HCT116 (cell line): Measurements from ENCODE around the gene TNS3.

Experiments used
- ATF3 ChIP-seq: IDR thresholded peaks from 2 replicates; pipeline ENCODE4 v1.6.1; 2012
- CTCF ChIP-seq, 3 experiments: fragments of 200-600 bp in 1 of 3; sonication (generic) in 1 of 3; IDR thresholded peaks in 2 of 3; conservative IDR thresholded peaks in 1 of 3; 2 replicates each; pipeline ENCODE4 v1.5.1; 2012 to 2017; ENCODE audit warnings: low read depth in 2 of 3, low read length in 2 of 3, antibody characterized with exemption in 1 of 3, borderline replicate concordance in 1 of 3, control low read depth in 1 of 3, mild to moderate bottlenecking in 1 of 3, mixed read lengths in 1 of 3, mixed run types in 1 of 3, moderate library complexity in 1 of 3; ENCODE audit not compliant: insufficient read depth in 1 of 3
- EGR1 ChIP-seq: IDR thresholded peaks from 2 replicates; pipeline ENCODE4 v1.6.1; 2012; ENCODE audit warnings: low read depth
- EZH2 ChIP-seq: fragments of 200-600 bp; sonication (generic); IDR thresholded peaks from 2 replicates; pipeline ENCODE4 v1.6.1; 2017; ENCODE audit warnings: antibody characterized with exemption, mixed run types
- EZH2phosphoT487 ChIP-seq: fragments of 200-600 bp; IDR thresholded peaks from 2 replicates; pipeline ENCODE4 v1.6.1; 2018; ENCODE audit warnings: antibody characterized with exemption, borderline replicate concordance
- POLR2A ChIP-seq: IDR thresholded peaks from 2 replicates; pipeline ENCODE4 v1.7.0; 2011; ENCODE audit warnings: borderline replicate concordance; ENCODE audit not compliant: insufficient read depth, insufficient read length; ENCODE audit errors: extremely low read depth
- POLR2AphosphoS5 ChIP-seq: IDR thresholded peaks from 2 replicates; pipeline ENCODE4 v1.6.1; 2011; ENCODE audit warnings: mild to moderate bottlenecking, low read depth, low read length, moderate library complexity
- RAD21 ChIP-seq: IDR thresholded peaks from 2 replicates; pipeline ENCODE4 v1.6.1; 2012; ENCODE audit warnings: low read depth, mild to moderate bottlenecking
- SIN3A ChIP-seq: IDR thresholded peaks from 2 replicates; pipeline ENCODE4 v1.6.1; 2012; ENCODE audit warnings: low read depth
- SP1 ChIP-seq: IDR thresholded peaks from 2 replicates; pipeline ENCODE4 v1.6.1; 2012; ENCODE audit warnings: low read depth
- TCF7L2 ChIP-seq: IDR thresholded peaks from 2 replicates; pipeline ENCODE4 v1.7.0; 2011; ENCODE audit warnings: borderline replicate concordance, inconsistent platforms; ENCODE audit not compliant: insufficient read depth, insufficient read length; ENCODE audit errors: extremely low read depth
- YY1 ChIP-seq: IDR thresholded peaks from 2 replicates; pipeline ENCODE4 v1.6.1; 2011; ENCODE audit warnings: low read length, low read depth, moderate library complexity, mild to moderate bottlenecking; ENCODE audit not compliant: insufficient replicate concordance; ENCODE audit errors: extremely low read depth
- TF ChIP-seq, protein P1 (sequence below): IDR thresholded peaks from 2 replicates; pipeline ENCODE4 v1.6.1; 2012
- TF ChIP-seq, protein P2 (sequence below): IDR thresholded peaks from 2 replicates; pipeline ENCODE4 v1.6.1; 2012; ENCODE audit warnings: low read depth

GRCh38 chr7:47622586-47622945 lies 40.7 kb upstream of the TNS3 start:
- TF ChIP-seq POLR2A (no peak), ATF3 (no peak), CTCF (IDR thresholded peaks at IDR 0.05 in 2 of 3, conservative IDR thresholded peaks at IDR 0.05 in 1 of 3; ENCODE audit: borderline replicate concordance in 1 of 3, insufficient read depth in 1 of 3, low read depth in 2 of 3, low read length in 2 of 3) (no peak), EGR1 (no peak), SP1 (no peak), SIN3A (no peak), YY1 (no peak), TCF7L2 (no peak), EZH2 (no peak), RAD21 (no peak), POLR2AphosphoS5 (no peak), EZH2phosphoT487 (no peak)
- TF ChIP-seq, protein P1, sequence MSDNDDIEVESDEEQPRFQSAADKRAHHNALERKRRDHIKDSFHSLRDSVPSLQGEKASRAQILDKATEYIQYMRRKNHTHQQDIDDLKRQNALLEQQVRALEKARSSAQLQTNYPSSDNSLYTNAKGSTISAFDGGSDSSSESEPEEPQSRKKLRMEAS = no peak
- TF ChIP-seq, protein P2, sequence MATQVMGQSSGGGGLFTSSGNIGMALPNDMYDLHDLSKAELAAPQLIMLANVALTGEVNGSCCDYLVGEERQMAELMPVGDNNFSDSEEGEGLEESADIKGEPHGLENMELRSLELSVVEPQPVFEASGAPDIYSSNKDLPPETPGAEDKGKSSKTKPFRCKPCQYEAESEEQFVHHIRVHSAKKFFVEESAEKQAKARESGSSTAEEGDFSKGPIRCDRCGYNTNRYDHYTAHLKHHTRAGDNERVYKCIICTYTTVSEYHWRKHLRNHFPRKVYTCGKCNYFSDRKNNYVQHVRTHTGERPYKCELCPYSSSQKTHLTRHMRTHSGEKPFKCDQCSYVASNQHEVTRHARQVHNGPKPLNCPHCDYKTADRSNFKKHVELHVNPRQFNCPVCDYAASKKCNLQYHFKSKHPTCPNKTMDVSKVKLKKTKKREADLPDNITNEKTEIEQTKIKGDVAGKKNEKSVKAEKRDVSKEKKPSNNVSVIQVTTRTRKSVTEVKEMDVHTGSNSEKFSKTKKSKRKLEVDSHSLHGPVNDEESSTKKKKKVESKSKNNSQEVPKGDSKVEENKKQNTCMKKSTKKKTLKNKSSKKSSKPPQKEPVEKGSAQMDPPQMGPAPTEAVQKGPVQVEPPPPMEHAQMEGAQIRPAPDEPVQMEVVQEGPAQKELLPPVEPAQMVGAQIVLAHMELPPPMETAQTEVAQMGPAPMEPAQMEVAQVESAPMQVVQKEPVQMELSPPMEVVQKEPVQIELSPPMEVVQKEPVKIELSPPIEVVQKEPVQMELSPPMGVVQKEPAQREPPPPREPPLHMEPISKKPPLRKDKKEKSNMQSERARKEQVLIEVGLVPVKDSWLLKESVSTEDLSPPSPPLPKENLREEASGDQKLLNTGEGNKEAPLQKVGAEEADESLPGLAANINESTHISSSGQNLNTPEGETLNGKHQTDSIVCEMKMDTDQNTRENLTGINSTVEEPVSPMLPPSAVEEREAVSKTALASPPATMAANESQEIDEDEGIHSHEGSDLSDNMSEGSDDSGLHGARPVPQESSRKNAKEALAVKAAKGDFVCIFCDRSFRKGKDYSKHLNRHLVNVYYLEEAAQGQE = no peak
